Prostate gland (tissue), 2 donors: ENCODE data around the gene PAK5.

ENCODE experiments used
- POLR2A ChIP-seq: fragments of 450-650 bp; IDR thresholded peaks from one replicate; pipeline ENCODE4 v1.6.1; 2016; ENCODE audit warnings: antibody characterized with exemption, mild to moderate bottlenecking
- POLR2AphosphoS5 ChIP-seq: sonication (generic); formaldehyde crosslinking; IDR thresholded peaks from one replicate; pipeline ENCODE4 v1.6.1; 2017; ENCODE audit warnings: antibody characterized with exemption
- TF ChIP-seq, protein P1 (sequence below), 4 experiments: fragments of 200-600 bp in 2 of 4; fragments of 450-650 bp in 2 of 4; sonication (generic) in 2 of 4; IDR thresholded peaks; 1 replicate in 3 of 4; 2 replicates in 1 of 4; pipeline ENCODE4 v1.5.1; 2016 to 2019; ENCODE audit warnings: antibody characterized with exemption in 4 of 4, mild to moderate bottlenecking in 2 of 4, moderate library complexity in 2 of 4

DNA sequence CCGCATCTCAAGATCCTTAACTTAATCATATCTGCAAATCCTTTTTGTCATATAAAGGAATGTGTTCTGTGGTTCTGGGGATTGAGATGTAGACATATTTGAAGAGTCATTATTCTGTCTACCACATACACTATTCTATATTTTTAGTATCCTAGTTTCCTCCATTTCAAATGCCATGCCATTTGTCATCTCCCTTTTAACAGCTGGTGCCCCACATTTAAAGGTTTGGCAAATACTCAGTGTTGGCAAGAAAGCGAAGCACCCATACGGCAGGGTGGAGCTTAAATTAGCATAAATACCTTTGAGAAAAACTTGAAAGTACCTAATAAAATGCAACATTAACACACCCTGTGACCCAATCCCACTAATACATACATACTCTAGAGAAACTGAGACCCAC, 31.7 kb downstream of the PAK5 start:
- TF ChIP-seq, protein P1, sequence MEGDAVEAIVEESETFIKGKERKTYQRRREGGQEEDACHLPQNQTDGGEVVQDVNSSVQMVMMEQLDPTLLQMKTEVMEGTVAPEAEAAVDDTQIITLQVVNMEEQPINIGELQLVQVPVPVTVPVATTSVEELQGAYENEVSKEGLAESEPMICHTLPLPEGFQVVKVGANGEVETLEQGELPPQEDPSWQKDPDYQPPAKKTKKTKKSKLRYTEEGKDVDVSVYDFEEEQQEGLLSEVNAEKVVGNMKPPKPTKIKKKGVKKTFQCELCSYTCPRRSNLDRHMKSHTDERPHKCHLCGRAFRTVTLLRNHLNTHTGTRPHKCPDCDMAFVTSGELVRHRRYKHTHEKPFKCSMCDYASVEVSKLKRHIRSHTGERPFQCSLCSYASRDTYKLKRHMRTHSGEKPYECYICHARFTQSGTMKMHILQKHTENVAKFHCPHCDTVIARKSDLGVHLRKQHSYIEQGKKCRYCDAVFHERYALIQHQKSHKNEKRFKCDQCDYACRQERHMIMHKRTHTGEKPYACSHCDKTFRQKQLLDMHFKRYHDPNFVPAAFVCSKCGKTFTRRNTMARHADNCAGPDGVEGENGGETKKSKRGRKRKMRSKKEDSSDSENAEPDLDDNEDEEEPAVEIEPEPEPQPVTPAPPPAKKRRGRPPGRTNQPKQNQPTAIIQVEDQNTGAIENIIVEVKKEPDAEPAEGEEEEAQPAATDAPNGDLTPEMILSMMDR (IDR thresholded peaks at IDR 0.05), result no peak
- no peak for TF ChIP-seq POLR2A
- TF ChIP-seq POLR2AphosphoS5, result no peak
